Activated CD4-positive, alpha-beta T cell treated with anti-CD3 and anti-CD28 coated beads for 4 hours (primary cell): ENCODE data around the gene FSCN2.

ENCODE experiments used
- DNase-seq, 2 donors: peaks; one replicate each; pipeline ENCODE4 v3.0.0-alpha.2; 2020

FSCN2 gene

GRCh38 chr17:81558941-81559806 lies 31.0 kb downstream of the FSCN2 start:
- no peak for DNase-seq

GRCh38 chr17:81561494-81561885 lies 33.3 kb downstream of the FSCN2 start:
- DNase-seq, result no peak

GRCh38 chr17:81563861-81564586 lies 35.8 kb downstream of the FSCN2 start:
- no peak for DNase-seq

- DNase-seq, result no peak
Observed at GRCh38 chr17:81564778-81565177, 36.6 kb downstream of the FSCN2 start.

DNA sequence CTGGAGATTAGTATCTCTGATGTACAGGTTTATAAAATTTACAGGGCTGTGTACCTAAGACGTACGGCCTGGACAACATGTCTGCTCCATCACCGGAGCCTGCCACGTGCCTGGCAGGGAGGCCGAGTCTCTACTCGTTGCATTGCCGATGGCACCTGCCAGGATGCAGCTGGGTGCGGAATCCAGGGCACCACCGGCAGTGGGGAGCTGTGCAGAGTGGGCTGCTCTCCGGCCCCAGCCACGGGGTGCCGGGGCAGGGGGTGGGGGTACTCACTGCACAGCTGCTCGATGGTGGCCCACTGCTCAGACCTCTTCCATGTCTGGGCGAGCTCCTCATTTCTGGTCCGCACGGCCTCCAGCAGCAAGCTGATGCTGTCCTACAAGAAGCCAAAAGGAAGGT lies 37.1 kb downstream of the FSCN2 start:
- no peak for DNase-seq

GRCh38 chr17:81566461-81567126 lies 38.4 kb downstream of the FSCN2 start:
- DNase-seq, result no peak

- no peak for DNase-seq
Observed at GRCh38 chr17:81567191-81567590, 39.0 kb downstream of the FSCN2 start.

- DNase-seq, result no peak
Observed at GRCh38 chr17:81568416-81568815, 40.2 kb downstream of the FSCN2 start.

GRCh38 chr17:81569986-81570514 lies 41.9 kb downstream of the FSCN2 start:
- DNase-seq, result no peak

GRCh38 chr17:81570964-81571363 lies 42.8 kb downstream of the FSCN2 start:
- DNase-seq, result no peak

DNA sequence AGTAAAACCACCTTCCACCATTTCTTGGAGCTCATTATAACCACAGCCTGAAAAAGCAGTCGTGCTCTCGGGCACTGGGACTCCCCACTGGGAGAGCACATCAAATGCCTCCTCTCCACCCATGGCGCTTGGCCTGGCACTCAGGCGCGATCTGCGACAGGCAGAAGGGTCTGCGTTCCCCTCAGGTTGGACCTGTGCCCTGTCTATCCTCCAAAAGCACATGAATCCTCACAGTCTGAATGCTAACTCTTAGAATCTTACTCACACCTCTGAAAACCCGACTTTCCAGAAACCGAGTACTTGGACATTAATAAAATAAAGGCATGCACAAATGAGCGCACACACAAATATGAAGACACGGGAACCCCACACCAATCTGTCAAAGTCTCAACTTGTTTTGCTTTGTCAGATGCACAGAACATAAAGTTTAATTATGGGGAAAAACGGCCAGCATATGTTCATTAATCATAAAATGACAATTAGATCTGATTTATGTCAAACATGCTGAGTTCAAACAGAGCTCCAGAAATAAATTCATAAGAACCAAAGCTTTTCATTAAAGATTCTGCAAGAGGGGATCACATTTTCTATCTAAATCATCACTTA lies 44.5 kb downstream of the FSCN2 start:
- DNase-seq, result no peak

DNA sequence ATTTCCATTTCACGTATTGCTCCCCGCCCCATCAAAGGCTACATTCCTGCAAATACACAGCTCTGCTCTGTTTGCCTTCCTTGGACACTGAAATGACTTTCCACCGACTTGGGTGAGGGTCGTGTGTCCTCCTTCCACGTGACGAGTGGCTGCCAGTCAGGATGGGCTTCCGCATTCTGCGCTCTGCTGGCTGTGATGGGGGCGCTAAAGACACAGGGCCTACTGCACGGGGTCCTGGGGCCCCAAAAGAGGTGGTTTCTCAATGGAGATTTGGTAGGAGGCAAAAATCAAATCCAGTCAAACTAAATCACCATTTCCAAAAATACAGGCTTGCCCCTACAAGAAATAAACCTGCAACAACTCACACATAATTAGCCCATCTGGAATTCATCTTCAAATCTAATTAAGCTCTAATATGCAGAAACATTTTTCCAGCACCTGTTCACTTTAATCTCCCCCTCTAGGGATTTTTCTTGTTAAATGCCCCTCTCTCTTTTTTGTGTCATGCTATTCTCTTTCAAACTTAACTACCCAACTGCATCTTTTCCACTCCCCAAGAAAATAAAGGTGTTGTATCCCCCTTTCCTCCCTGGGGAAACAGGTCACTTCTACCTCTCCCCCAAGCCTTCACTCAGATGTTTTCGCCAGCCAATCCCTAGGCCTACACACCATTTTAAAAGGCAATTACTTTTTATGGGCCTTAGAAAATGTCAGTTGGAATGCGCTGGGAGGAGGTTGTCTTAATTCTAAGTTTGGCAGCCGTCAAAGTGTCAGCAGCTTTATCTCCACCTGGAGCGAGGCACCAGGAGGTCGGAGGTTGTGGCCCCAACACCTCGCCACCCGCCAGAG lies 45.8 kb downstream of the FSCN2 start:
- no peak for DNase-seq

- no peak for DNase-seq
Observed at GRCh38 chr17:81574643-81574956, 46.4 kb downstream of the FSCN2 start.

- DNase-seq, result no peak
Observed at GRCh38 chr17:81575836-81576235, 47.7 kb downstream of the FSCN2 start.

DNA sequence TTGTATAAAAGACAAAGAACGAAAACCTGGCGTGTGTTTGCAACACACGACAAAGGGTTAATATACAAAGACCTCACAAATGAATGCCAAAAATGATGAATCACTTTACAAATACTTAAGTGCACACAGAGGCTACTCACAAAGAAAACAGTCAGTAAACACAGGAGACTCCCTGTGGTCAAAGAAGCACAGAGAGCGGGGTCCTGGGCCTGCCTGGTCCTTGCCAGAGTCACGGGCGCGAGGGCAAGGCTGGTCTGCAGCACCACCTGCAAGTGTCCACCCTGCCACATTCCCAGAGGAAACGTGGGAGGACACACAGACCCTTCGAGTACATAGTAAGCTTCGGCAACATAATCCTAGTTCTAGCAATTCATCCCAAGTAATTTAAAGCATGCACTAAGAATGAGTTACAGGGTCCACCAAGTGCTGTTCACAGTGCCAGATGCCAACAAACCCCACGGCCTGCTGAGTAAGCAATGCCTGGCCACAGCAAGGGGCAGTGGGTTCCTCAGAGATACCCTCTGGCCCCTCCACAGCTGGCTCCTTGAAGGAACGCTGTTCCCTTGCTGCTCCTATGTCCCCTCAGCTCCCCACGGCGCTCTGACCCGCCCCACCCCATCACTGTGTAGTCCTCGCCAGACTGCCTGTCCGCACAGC lies 48.6 kb downstream of the FSCN2 start:
- no peak for DNase-seq

DNA sequence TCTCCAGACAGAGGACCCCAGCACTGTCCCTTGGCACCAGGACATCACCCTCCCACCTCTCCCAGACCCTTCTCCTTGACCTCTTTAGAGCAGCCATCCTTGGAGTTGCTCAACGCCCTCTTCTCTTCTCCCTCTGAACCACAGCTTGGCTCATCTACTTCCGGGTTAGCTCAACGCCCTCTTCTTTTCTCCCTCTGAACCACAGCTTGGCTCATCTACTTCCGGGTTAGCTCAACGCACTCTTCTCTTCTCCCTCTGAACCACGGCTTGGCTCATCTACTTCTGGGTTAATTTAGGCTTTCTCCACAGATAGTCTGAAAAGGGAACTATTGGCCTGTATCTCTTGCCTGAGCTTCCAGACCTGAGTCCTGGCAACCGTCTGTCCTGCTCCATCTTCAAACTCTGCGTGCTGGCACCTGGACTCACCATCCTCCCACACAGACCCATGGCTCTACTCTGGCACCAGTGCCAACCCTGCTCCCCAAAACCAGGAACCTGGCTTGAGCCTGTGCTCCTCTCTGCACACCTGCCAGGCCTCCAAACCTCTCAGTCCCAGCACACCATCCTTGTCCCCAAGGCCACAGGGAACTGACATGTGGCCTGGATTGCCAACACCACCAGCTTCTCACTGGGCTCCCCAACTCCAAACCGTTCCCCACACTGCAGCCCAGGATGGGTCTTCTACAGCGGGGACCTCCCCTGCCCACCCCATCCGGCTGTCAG lies 49.3 kb downstream of the FSCN2 start:
- DNase-seq, result no peak

DNA sequence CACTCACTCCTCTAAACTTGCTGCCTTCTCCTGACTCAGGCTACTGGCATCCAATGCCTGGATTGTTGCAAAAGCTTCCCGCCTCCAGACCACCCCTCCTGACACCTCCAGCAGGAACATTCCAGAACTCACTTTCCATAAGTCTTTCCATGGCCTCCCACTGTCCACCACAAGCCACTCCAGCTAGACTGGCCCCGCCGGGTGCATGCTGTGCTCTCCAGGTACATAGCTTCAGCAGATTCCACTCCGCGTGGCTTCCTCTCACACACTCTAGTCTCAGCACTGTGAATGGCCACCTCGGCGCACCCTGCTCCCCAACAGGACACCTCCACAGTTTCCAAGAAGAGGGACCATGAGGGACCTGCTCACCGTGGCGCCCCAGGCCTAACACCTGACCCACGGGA lies 49.9 kb downstream of the FSCN2 start:
- DNase-seq, result no peak

DNA sequence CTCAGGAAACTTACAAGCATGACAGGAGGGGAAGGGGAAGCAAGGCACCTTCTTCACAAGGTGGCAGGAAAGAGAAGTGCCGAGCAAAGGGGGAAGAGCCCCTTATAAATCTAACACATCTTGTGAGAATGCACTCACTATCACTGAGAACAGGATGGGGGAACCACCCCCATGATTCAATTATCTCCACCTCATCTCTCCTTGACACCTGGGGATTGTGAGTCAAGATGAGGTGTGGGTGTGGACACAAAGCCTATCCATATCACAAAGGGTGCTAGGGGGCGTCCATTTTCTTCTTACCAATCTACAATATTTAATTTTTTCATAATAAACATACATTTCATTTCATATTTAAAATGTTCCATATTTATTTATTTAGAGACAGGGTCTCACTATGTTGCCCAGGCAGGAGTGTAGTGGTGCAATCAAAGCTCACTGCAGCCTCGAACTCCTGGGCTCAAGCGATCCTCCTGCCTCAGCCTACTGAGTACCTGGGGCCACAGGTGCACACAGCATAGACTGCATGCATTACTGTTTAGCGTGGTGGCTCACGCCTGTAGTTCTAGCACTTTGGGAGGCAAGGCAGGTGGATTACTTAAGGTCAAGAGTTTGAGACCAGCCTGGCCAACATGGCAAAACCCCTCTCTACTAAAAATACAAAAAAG lies 50.5 kb downstream of the FSCN2 start:
- no peak for DNase-seq

DNA sequence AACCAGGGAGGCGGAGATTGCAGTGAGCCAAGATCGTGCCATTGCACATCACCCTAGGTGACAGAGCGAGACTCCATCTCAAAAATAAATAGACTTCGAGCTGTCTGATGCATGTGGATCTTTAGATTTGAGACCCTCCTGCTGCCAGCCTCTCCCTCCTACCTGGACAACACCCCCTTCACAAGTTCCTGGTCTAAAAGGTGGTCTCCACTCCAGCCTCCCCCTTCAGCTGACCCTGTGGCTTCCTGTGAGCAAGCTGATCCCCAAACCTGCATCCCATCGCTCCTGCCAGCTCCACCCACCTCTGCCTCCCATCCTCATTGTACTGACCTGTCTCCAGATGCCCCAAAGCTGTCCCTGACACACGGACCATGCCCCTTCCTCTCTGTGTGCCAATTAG lies 51.1 kb downstream of the FSCN2 start:
- no peak for DNase-seq

DNA sequence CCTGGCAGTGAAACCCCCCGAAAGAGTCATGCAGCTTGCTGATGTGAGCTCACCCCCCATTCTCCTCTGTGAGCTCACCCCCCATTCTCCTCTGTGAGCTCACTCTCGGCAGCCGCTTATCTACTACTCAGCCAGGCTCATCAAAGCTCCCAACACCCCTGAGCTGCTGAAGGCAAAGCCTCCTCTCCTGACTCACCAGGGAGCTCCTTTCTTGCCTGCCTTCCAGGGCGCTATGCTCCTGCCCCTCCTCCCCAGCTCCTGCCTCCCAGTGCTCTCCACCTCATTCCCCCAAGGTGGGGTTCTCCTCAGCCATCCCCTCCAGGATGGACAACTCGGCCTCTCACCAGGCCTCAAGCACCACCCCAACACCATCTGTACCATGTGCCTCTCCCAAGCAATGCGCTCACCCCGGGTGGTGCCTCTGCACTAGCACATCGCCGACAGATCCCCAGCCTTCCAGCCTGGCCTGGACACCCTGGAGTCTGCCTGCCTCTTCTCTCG lies 51.7 kb downstream of the FSCN2 start:
- no peak for DNase-seq
